GM19099 (cell line): ENCODE results near the gene FER1L5.

Source experiments
- POLR2A ChIP-seq: IDR thresholded peaks from 3 replicates; pipeline ENCODE4 v1.6.1; 2011; ENCODE audit warnings: low read depth; ENCODE audit not compliant: insufficient read length; ENCODE audit errors: extremely low read depth

FER1L5 gene

GRCh38 chr2:96685577-96686459 is 43.3 kb downstream of the FER1L5 start:
- TF ChIP-seq POLR2A = no peak

GRCh38 chr2:96687266-96687665 is 44.7 kb downstream of the FER1L5 start:
- TF ChIP-seq POLR2A = no peak

GRCh38 chr2:96687711-96688640 is 45.4 kb downstream of the FER1L5 start:
- no peak for TF ChIP-seq POLR2A

- TF ChIP-seq POLR2A = no peak
These were observed 46.3 kb downstream of the FER1L5 start for GRCh38 chr2:96688649-96689430.

- TF ChIP-seq POLR2A = no peak
These were observed 46.9 kb downstream of the FER1L5 start for GRCh38 chr2:96689431-96689991.

- TF ChIP-seq POLR2A = no peak
These were observed 47.9 kb downstream of the FER1L5 start for GRCh38 chr2:96690306-96691021.

GRCh38 chr2:96691022-96691612 is 48.6 kb downstream of the FER1L5 start:
- no peak for TF ChIP-seq POLR2A

- TF ChIP-seq POLR2A = no peak
These were observed 49.8 kb downstream of the FER1L5 start for GRCh38 chr2:96692094-96692971.

GRCh38 chr2:96693286-96694200 is 51.0 kb downstream of the FER1L5 start:
- no peak for TF ChIP-seq POLR2A

GRCh38 chr2:96694279-96694678 is 51.7 kb downstream of the FER1L5 start:
- TF ChIP-seq POLR2A = no peak

GRCh38 chr2:96694816-96695455 is 52.4 kb downstream of the FER1L5 start:
- no peak for TF ChIP-seq POLR2A
